HepG2 (cell line): Measurements from ENCODE around the gene CCR9. TPM values are rescaled to one million over a fixed set of nuclear protein-coding genes. Genes with fewer than 3 reads are reported as not detected.

Source experiments
- ATAC-seq: fragments of 200-7000 bp; cut with Tn5 transposase; 3 replicates; pipeline ENCODE4 v1.9.1; 2020; ENCODE audit warnings: mild to moderate bottlenecking, moderate library complexity
- BruUV-seq: library from RNA; stranded (reverse); fragments of 400-500 nt; replicated peaks from 2 replicates; lab custom pipeline; 2021; lab: Mats Ljungman, UMichigan
- CTCF ChIA-PET: fragments of 300-600 bp; formaldehyde crosslinking; extraction: SDS; loops from one replicate; lab custom pipeline; 2021; ENCODE audit warnings: low total read pairs, inconsistent platforms, low intra/inter-chr PET ratio; lab: Yijun Ruan, JAX
- POLR2A ChIA-PET: fragments of 350-600 bp; sonication (Branson Sonifier 250); formaldehyde crosslinking; loops from one replicate; lab custom pipeline; 2020; ENCODE audit warnings: antibody characterized with exemption, inconsistent platforms; lab: Yijun Ruan, JAX
- DNase-seq: peaks from one replicate; pipeline ENCODE4 v3.0.0-alpha.2; 2015; ENCODE audit warnings: low spot score
- FAIRE-seq: peaks from 3 replicates; lab custom pipeline; 2011; peaks lifted over from hg19 to GRCh38; lab: Jason Lieb, UNC
- H2AFZ ChIP-seq: one replicate; pipeline ENCODE4 v1.6.1; 2011; ENCODE audit warnings: low read length, inconsistent platforms
- H3K27ac ChIP-seq: fragments of 300-600 bp; 3 replicates; pipeline ENCODE4 v1.8.0; 2011; ENCODE audit warnings: mixed run types, mild to moderate bottlenecking, mixed read lengths, low read length, inconsistent platforms; ENCODE audit not compliant: insufficient read depth; ENCODE audit errors: extremely low read length
- H3K27me3 ChIP-seq, 2 experiments: fragments of 200-600 bp in 1 of 2; 2 replicates in 1 of 2; 3 replicates in 1 of 2; pipeline versions ENCODE4 v1.6.0 to v1.8.0; 2011; ENCODE audit warnings: low read length in 2 of 2, mild to moderate bottlenecking in 2 of 2, moderate library complexity in 2 of 2, inconsistent platforms in 1 of 2; ENCODE audit not compliant: insufficient read depth in 2 of 2, control insufficient read depth in 1 of 2
- H3K36me3 ChIP-seq, 2 experiments: fragments of 200-600 bp in 1 of 2; replicated peaks in 1 of 2; 2 replicates in 1 of 2; 3 replicates in 1 of 2; pipeline versions ENCODE4 v1.5.1 to v1.8.0; 2011; ENCODE audit warnings: low read length in 2 of 2, inconsistent platforms in 1 of 2; ENCODE audit not compliant: insufficient read depth in 2 of 2, control insufficient read depth in 1 of 2
- H3K4me1 ChIP-seq: 2 replicates; pipeline ENCODE4 v1.5.1; 2012; ENCODE audit warnings: low read length, inconsistent platforms; ENCODE audit not compliant: insufficient read depth
- H3K4me2 ChIP-seq: 2 replicates; pipeline ENCODE4 v1.6.0; 2011; ENCODE audit warnings: low read depth, low read length, inconsistent platforms
- H3K4me3 ChIP-seq, 3 experiments: fragments of 200-600 bp in 1 of 3; sonication (generic), shearing (Covaris generic) in 1 of 3; replicated peaks in 1 of 3; 2 replicates each; pipeline ENCODE4 v1.5.1; 2011 to 2016; ENCODE audit warnings: low read length in 3 of 3, inconsistent platforms in 2 of 3, low read depth in 2 of 3, mild to moderate bottlenecking in 2 of 3, control low read depth in 1 of 3, mixed read lengths in 1 of 3; ENCODE audit not compliant: insufficient read depth in 1 of 3
- H3K79me2 ChIP-seq: one replicate; pipeline ENCODE4 v1.6.1; 2011; ENCODE audit warnings: low read length, inconsistent platforms; ENCODE audit not compliant: insufficient read depth
- H3K9ac ChIP-seq: 2 replicates; pipeline ENCODE4 v1.6.0; 2011; ENCODE audit warnings: mild to moderate bottlenecking, low read depth, low read length, inconsistent platforms; ENCODE audit not compliant: insufficient read depth
- H3K9me3 ChIP-seq: 2 replicates; pipeline ENCODE4 v1.5.1; 2012; ENCODE audit warnings: mild to moderate bottlenecking, low read length
- H4K20me1 ChIP-seq: 2 replicates; pipeline ENCODE4 v1.6.0; 2011; ENCODE audit warnings: inconsistent platforms, mild to moderate bottlenecking, low read length, moderate library complexity; ENCODE audit not compliant: insufficient read depth
- ATF4 ChIP-seq, 2 experiments: fragments of 450-650 bp in 1 of 2; sonication (generic) in 1 of 2; formaldehyde crosslinking; IDR thresholded peaks; 2 replicates each; pipeline versions ENCODE4 v1.5.0 to v1.8.0; 2020 to 2022; ENCODE audit warnings: mild to moderate bottlenecking in 1 of 2, missing genetic modification reagents in 1 of 2
- CHD2 ChIP-seq: IDR thresholded peaks from 2 replicates; pipeline ENCODE4 v1.6.1; 2011; ENCODE audit warnings: low read depth, low read length, improper control_type of control experiment
- FOSL1 ChIP-seq: sonication (generic); formaldehyde crosslinking; IDR thresholded peaks from 2 replicates; pipeline ENCODE4 v1.9.0; 2021; ENCODE audit warnings: missing genetic modification reagents, borderline replicate concordance
- GRHL1 ChIP-seq: sonication (generic); formaldehyde crosslinking; conservative IDR thresholded peaks from 2 replicates; pipeline ENCODE4 v1.8.0; 2022; ENCODE audit warnings: missing genetic modification reagents
- JUN ChIP-seq: sonication (generic); formaldehyde crosslinking; IDR thresholded peaks from 2 replicates; pipeline ENCODE4 v1.4.0; 2020; ENCODE audit warnings: mild to moderate bottlenecking, missing genetic modification reagents
- RFX1 ChIP-seq: fragments of 450-650 bp; IDR thresholded peaks from 2 replicates; pipeline ENCODE4 v1.6.1; 2017
- SMAD3 ChIP-seq: sonication (generic); formaldehyde crosslinking; IDR thresholded peaks from 2 replicates; pipeline ENCODE4 v1.4.0; 2020; ENCODE audit warnings: missing genetic modification reagents
- SPEN ChIP-seq: sonication (generic); formaldehyde crosslinking; IDR thresholded peaks from 2 replicates; pipeline ENCODE4 v1.5.1; 2020; ENCODE audit warnings: low read depth, mild to moderate bottlenecking, missing genetic modification reagents
- TBX3 ChIP-seq: fragments of 450-650 bp; IDR thresholded peaks from 2 replicates; pipeline ENCODE4 v1.6.1; 2017; ENCODE audit warnings: antibody characterized with exemption, mild to moderate bottlenecking, inconsistent platforms, borderline replicate concordance
- ZFP36 ChIP-seq: fragments of 150-350 bp; IDR thresholded peaks from 2 replicates; pipeline ENCODE4 v1.6.1; 2018; ENCODE audit warnings: borderline replicate concordance, low read length, low read depth; ENCODE audit not compliant: partially characterized antibody
- ZNF670 ChIP-seq: sonication (generic); formaldehyde crosslinking; IDR thresholded peaks from 2 replicates; pipeline ENCODE4 v1.8.0; 2022; ENCODE audit warnings: mild to moderate bottlenecking, missing genetic modification reagents, borderline replicate concordance
- ZNF780A ChIP-seq: sonication (generic); formaldehyde crosslinking; IDR thresholded peaks from 2 replicates; pipeline ENCODE4 v1.8.0; 2022; ENCODE audit warnings: mild to moderate bottlenecking, missing genetic modification reagents, moderate library complexity
- ZNF816 ChIP-seq: sonication (generic); formaldehyde crosslinking; IDR thresholded peaks from 2 replicates; pipeline ENCODE4 v1.8.0; 2022; ENCODE audit warnings: missing genetic modification reagents, mild to moderate bottlenecking, borderline replicate concordance
- ZNF83 ChIP-seq: sonication (generic); formaldehyde crosslinking; IDR thresholded peaks from 2 replicates; pipeline ENCODE4 v1.4.0; 2020; ENCODE audit warnings: missing genetic modification reagents, mild to moderate bottlenecking, borderline replicate concordance
- WGBS: methylation state at CpG from one replicate; pipeline ENCODE4 v1.1.6; 2017; ENCODE audit warnings: low lambda C conversion rate; 5-methylcytosine and 5-hydroxymethylcytosine counted together
- in situ Hi-C: cut with HindIII; loops from 2 replicates; pipeline ENCODE4 v1.10.0; 2017; ENCODE audit warnings: low pct_unique_long_range_greater_than_20kb; ENCODE audit not compliant: extremely low pct_ligation_motif_present
- intact Hi-C: fragments of 100-400 bp; cut with micrococcal nuclease; formaldehyde crosslinking; loops from one replicate; pipeline ENCODE4 v1.10.0; 2022; ENCODE audit not compliant: unreplicated experiment
- polyA plus RNA-seq, 8 experiments: library from polyadenylated mRNA; depleted of rRNA in 3 of 8; stranded (reverse) in 7 of 8; unstranded in 1 of 8; fragments of >200 nt; fragmentation: Illumina TruSeq in 4 of 8; extraction: Trizol in 4 of 8; gene quantifications; 2 replicates each; pipeline versions ENCODE4 v1.2.1 to v1.2.3, GENCODE V29; 2011 to 2016; ENCODE audit warnings: low read depth in 4 of 8, missing spikeins in 1 of 8, mixed read lengths in 1 of 8; ENCODE audit not compliant: insufficient read depth in 1 of 8
- total RNA-seq, 5 experiments: library from RNA; depleted of rRNA; stranded (reverse); fragments of >200 nt; fragmentation: Illumina TruSeq; extraction: Trizol; gene quantifications; 2 replicates each; pipeline ENCODE4 v1.2.3, GENCODE V29; 2016; ENCODE audit warnings: low read depth in 1 of 5

CCR9 gene
- total and polyA plus RNA-seq, 2 of the 13 experiments (the other 11 are each of a cell fraction or from before 2014, with no cell fraction given), result not detected

GRCh38 chr3:45908761-45909160 lies 22.4 kb downstream of the CCR9 start:
- Histone ChIP-seq H3K4me3 (no peak overlapping the region), H3K4me1 (peaks cover 8% of the 10 kb centered on the region; the same call in 1 of the 2 replicates), H4K20me1 (no peaks in the 10 kb centered on the region), H3K27me3 (no peaks in the 10 kb centered on the region), H3K27ac (no peak overlapping the region), H3K79me2 (no peaks in the 10 kb centered on the region), H3K9me3 (no peaks in the 10 kb centered on the region), H2AFZ (no peak overlapping the region), H3K4me2 (no peak overlapping the region), H3K36me3 (no peaks in the 10 kb centered on the region), H3K9ac (no peak overlapping the region)
- FAIRE-seq, result no peak
- ChIA-PET CTCF (no interaction called here), POLR2A (no interaction called here)
- intact Hi-C loops (no loop called here), in situ Hi-C loops (loop anchor here (25.0 kb wide), 1 partner anchor 671 kb away; the partner anchor contains the start of gene TMEM158)
- no peak for ATAC-seq
- no peak for DNase-seq
- 77% methylated on average over 7 of the region's 7 CpGs for WGBS
- BruUV-seq, result no TSS peak
- no peak for TF ChIP-seq JUN
- TF ChIP-seq ATF4 (CRISPR knock-in tag; IDR thresholded peaks at IDR 0.05), result no peak
- no peak for TF ChIP-seq ZFP36
- TF ChIP-seq ZNF83, result no peak
- TF ChIP-seq ZNF780A, result no peak

- intact Hi-C loops, result no loop called here
- CTCF ChIA-PET, result no interaction called here
These were observed 23.2 kb downstream of the CCR9 start for GRCh38 chr3:45909542-45909941.

More at GRCh38 chr3:45909542-45909941, 23.2 kb downstream of the CCR9 start:
- no peak overlapping the region for H3K27ac ChIP-seq
- DNase-seq, result no peak
- no peak for ATAC-seq
- peaks cover 8% of the 10 kb centered on the region; the same call in 1 of the 2 replicates for H3K4me1 ChIP-seq
- H3K4me2 ChIP-seq, result no peak overlapping the region
- no peaks in the 10 kb centered on the region for H3K36me3 ChIP-seq
- in situ Hi-C loops, result loop anchor here (25.0 kb wide), 1 partner anchor 672 kb away; the partner anchor contains the start of gene TMEM158
- no peak overlapping the region for H3K4me3 ChIP-seq
- H3K9me3 ChIP-seq, result no peaks in the 10 kb centered on the region
- POLR2A ChIA-PET, result no interaction called here
- no peaks in the 10 kb centered on the region for H4K20me1 ChIP-seq
- no peaks in the 10 kb centered on the region for H3K27me3 ChIP-seq
- no peak overlapping the region for H2AFZ ChIP-seq
- no peaks in the 10 kb centered on the region for H3K79me2 ChIP-seq
- no peak for TF ChIP-seq SPEN (CRISPR knock-in tag)
- TF ChIP-seq GRHL1, result no peak
- no peak for TF ChIP-seq RFX1
- no peak for TF ChIP-seq TBX3
- no peak for TF ChIP-seq ZNF816 (CRISPR knock-in tag)
- TF ChIP-seq ZNF670 (CRISPR knock-in tag), result no peak
- TF ChIP-seq FOSL1, result no peak
- TF ChIP-seq CHD2, result no peak
- TF ChIP-seq SMAD3 (CRISPR knock-in tag), result no peak
- FAIRE-seq, result no peak
- no TSS peak for BruUV-seq
- WGBS, result 70% methylated on average over 6 of the region's 6 CpGs
- H3K9ac ChIP-seq, result no peak overlapping the region
